AG04450 (cell line): Measurements from ENCODE around the gene RAD54L. TPM values are rescaled to one million over a fixed set of nuclear protein-coding genes. Genes with fewer than 3 reads are reported as not detected.
"Not testable (repeated sequence)": the region's sequence is repeated elsewhere in the genome, so short reads cannot be mapped to it uniquely, and the experiment has no call there.

Experiments
- CTCF ChIA-PET: fragments of 300-600, 350-600 bp; formaldehyde crosslinking; extraction: SDS; loops from one replicate; lab custom pipeline; 2022; ENCODE audit warnings: antibody characterized with exemption, inconsistent platforms; lab: Charles Lee
- POLR2A ChIA-PET: fragments of 350-600 bp; formaldehyde crosslinking; extraction: SDS; loops from one replicate; lab custom pipeline; 2021; ENCODE audit warnings: antibody characterized with exemption, inconsistent platforms; lab: Yijun Ruan, JAX
- DNase-seq: peaks from one replicate; pipeline ENCODE4 v3.0.0-alpha.2; 2011; ENCODE audit warnings: low read depth, low spot score
- H3K27ac ChIP-seq: one replicate; pipeline ENCODE4 v1.5.1; 2012; ENCODE audit warnings: low read depth, low read length, control low read depth
- H3K27me3 ChIP-seq: one replicate; pipeline ENCODE4 v1.6.0; 2012; ENCODE audit warnings: low read length; ENCODE audit not compliant: control insufficient read depth, insufficient read depth
- H3K4me3 ChIP-seq: 2 replicates; pipeline ENCODE4 v1.5.1; 2011; ENCODE audit warnings: mild to moderate bottlenecking, low read depth, low read length, control low read depth
- H3K9me3 ChIP-seq: 2 replicates; pipeline ENCODE4 v1.5.1; 2012; ENCODE audit warnings: low read length; ENCODE audit not compliant: control insufficient read depth, insufficient read depth
- polyA plus RNA-seq: library from polyadenylated mRNA; depleted of rRNA; stranded (reverse); fragments of >200 nt; gene quantifications from 2 replicates; pipeline ENCODE4 v1.2.3, GENCODE V29; 2011
- TF ChIP-seq, protein P1 (sequence below): IDR thresholded peaks from 2 replicates; pipeline ENCODE4 v1.5.1; 2011; ENCODE audit warnings: low read depth, low read length, control low read depth, inconsistent platforms

Gene RAD54L
- polyA plus RNA-seq, 1 experiment: 1.9 TPM

DNA sequence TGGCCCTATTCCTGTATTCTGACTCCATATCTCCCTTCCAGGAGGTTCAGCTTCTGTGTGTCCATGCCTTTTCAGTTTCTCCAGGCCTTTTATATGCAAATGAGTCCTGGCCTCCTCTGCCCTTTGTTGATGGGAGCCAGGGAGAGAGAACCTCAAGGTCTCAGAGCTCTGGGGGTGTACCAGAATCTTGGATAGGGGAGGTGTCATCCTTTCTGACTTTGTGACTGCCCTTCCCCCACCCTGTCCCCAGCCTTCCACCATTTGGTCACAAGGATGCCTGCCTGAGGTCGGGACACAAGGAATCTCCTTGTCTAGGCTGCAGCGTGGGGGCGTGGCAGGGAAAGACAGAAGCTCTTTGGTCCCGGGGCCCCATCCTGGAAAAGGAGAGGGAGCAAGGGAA is 25.8 kb upstream of the RAD54L start:
- H3K27me3 ChIP-seq: no peaks in the 10 kb centered on the region
- H3K4me3 ChIP-seq: no peak overlapping the region
- H3K27ac ChIP-seq: no peak overlapping the region
- no peaks in the 10 kb centered on the region for H3K9me3 ChIP-seq
- TF ChIP-seq, protein P1, sequence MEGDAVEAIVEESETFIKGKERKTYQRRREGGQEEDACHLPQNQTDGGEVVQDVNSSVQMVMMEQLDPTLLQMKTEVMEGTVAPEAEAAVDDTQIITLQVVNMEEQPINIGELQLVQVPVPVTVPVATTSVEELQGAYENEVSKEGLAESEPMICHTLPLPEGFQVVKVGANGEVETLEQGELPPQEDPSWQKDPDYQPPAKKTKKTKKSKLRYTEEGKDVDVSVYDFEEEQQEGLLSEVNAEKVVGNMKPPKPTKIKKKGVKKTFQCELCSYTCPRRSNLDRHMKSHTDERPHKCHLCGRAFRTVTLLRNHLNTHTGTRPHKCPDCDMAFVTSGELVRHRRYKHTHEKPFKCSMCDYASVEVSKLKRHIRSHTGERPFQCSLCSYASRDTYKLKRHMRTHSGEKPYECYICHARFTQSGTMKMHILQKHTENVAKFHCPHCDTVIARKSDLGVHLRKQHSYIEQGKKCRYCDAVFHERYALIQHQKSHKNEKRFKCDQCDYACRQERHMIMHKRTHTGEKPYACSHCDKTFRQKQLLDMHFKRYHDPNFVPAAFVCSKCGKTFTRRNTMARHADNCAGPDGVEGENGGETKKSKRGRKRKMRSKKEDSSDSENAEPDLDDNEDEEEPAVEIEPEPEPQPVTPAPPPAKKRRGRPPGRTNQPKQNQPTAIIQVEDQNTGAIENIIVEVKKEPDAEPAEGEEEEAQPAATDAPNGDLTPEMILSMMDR: no peak
- ChIA-PET CTCF (interaction anchor here (1.3 to 4.8 kb wide), 4 partner anchors 11 to 184 kb away, joined by 3 to 36 read pairs (median 4); no protein-coding TSS in a partner anchor), POLR2A (interaction anchor here (0.6 kb wide), 1 partner anchor 583 kb away, joined by 8 read pairs; no protein-coding TSS in a partner anchor)
- no peak for DNase-seq

DNA sequence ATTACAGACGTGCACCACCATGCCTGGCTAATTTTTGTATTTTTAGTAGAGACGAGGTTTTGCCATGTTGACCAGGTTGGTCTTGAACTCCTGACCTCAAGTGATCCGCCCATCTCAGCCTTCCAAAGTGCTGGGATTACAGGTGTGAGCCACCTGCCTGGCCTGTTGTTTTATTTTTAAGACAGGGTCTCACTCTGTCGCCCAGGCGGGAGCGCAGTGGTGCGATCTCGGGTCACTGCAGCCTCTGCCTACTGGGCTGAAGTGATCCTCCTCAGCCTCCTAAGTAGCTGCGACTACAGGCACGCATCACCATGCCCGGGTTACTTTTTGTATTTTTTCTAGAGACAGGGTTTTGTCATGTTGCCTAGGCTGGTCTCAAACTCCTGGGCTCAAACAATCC is 24.5 kb upstream of the RAD54L start:
- not testable (repeated sequence) for DNase-seq, H3K27ac ChIP-seq, H3K4me3 ChIP-seq, H3K27me3 ChIP-seq, H3K9me3 ChIP-seq
- ChIA-PET POLR2A (interaction anchor here (0.6 to 1.8 kb wide), 5 partner anchors 11 to 91 kb away, joined by 3 to 6 read pairs (median 4); partner anchors contain the start of genes PIK3R3 and RAD54L), CTCF (interaction anchor here (0.6 to 4.8 kb wide), 38 partner anchors 8 to 862 kb away, joined by 3 to 50 read pairs (median 5); partner anchors contain the start of genes LURAP1, POMGNT1 and RAD54L)

DNA sequence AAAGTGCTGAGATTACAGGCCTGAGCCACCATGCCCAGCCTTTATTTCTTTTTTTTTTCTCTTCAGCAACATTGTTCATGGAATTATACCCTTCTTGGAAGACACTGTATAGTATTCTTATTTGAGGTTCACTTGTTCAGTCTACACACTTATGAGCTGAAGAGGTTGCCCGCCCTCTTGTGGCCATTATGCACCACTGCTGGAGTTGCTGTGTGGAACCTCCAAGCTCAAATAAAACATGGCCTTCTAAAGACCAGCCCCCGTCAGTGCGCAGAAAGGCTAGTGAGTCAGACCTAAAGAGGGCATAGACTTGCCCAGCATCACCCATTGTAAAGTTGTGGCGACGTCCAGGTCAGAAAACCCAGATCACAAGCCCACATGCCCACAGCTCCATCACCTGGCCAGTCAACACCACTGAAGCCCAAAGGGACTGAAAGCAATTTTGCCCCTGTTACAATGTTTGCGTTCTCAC is 24.1 kb upstream of the RAD54L start:
- Histone ChIP-seq H3K9me3 (no peaks in the 10 kb centered on the region), H3K4me3 (no peak overlapping the region), H3K27me3 (no peaks in the 10 kb centered on the region), H3K27ac (no peak overlapping the region)
- CTCF ChIA-PET: interaction anchor here (0.6 to 4.8 kb wide), 49 partner anchors 8 to 1492 kb away, joined by 3 to 50 read pairs (median 4); partner anchors contain the start of genes LURAP1, MMACHC, POMGNT1 and RAD54L
- DNase-seq: peak; percentile 77
- POLR2A ChIA-PET: interaction anchor here (0.6 to 1.8 kb wide), 6 partner anchors 11 to 91 kb away, joined by 3 to 6 read pairs (median 4); partner anchors contain the start of genes LURAP1, PIK3R3 and RAD54L
- TF ChIP-seq, protein P1: peak; percentile 98

DNA sequence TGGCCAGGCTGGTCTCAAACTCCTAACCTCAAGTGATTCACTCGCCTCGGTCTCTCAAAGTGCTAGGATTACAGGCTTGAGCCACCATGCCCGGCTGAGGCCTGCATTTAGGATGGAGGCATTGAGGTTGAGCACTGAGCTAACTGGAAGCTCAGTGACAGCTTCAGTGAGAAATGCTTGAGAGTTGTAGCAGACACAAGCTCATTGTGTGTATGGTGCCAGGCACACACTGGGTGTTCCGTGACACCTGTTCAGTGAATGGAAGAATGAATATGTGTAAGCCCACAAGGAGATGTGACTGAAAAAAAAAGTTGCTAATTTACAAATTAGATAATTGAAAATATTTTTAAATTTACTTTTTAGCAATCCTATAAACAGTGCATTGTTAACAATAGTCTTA is 22.6 kb upstream of the RAD54L start:
- H3K9me3 ChIP-seq: no peaks in the 10 kb centered on the region
- TF ChIP-seq, protein P1: no peak
- DNase-seq: no peak
- no peak overlapping the region for H3K4me3 ChIP-seq
- ChIA-PET POLR2A (interaction anchor here (0.9 kb wide), 1 partner anchor 93 kb away, joined by 3 read pairs; the partner anchor contains the start of gene PIK3R3), CTCF (interaction anchor here (0.9 to 4.8 kb wide), 10 partner anchors 9 to 191 kb away, joined by 3 to 50 read pairs (median 11); partner anchors contain the start of gene RAD54L)
- H3K27ac ChIP-seq: no peak overlapping the region
- H3K27me3 ChIP-seq: no peaks in the 10 kb centered on the region

DNA sequence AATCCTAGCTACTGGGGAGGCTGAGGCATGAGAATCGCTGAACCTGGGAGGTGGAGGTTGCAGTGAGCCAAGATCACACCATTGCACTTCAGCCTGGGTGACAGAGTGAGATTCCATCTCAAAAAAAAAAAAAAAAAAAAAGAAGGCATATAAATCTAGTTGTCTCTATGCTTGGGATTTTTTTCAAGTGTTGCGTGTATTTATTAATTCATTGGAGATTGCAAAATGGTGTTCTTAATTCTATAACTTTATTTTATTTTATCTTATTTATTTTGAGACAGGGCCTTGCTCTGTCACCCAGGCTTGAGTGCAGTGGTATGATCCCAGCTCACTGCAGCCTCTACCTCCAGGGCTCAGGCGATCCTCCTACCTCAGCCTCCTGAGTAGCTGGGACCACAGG is 16.3 kb upstream of the RAD54L start:
- H3K27ac ChIP-seq, H3K9me3 ChIP-seq, POLR2A ChIA-PET, H3K4me3 ChIP-seq, H3K27me3 ChIP-seq, DNase-seq: not testable (repeated sequence)
- CTCF ChIA-PET: interaction anchor here (0.6 to 4.7 kb wide), 4 partner anchors 7 to 194 kb away, joined by 3 to 41 read pairs (median 4); no protein-coding TSS in a partner anchor

DNA sequence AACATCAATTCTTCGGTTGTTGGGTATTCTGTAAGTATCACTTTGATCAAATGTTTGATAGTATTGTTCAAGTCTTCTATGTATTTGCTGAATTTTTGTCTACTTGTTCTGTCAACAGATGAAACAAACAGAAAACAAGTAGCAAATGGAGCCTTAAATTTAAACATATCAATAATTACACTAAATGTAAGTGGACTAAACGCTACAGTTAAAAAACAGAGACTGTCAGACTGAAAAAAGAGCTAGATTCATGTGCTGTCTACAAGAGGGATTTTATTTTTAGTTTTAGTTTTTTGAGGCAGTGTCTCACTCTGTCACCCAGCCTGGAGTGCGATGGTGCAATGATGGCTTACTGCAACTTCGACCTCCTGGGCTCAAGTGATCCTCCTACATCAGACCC is 10.7 kb upstream of the RAD54L start:
- Histone ChIP-seq H3K27ac (no peak overlapping the region), H3K27me3 (no peaks in the 10 kb centered on the region), H3K4me3 (no peak overlapping the region), H3K9me3 (peaks cover 4% of the 10 kb centered on the region; the same call in 1 of the 2 replicates)
- CTCF ChIA-PET: no interaction called here
- no peak for DNase-seq
- POLR2A ChIA-PET: no interaction called here
- TF ChIP-seq, protein P1: no peak

DNA sequence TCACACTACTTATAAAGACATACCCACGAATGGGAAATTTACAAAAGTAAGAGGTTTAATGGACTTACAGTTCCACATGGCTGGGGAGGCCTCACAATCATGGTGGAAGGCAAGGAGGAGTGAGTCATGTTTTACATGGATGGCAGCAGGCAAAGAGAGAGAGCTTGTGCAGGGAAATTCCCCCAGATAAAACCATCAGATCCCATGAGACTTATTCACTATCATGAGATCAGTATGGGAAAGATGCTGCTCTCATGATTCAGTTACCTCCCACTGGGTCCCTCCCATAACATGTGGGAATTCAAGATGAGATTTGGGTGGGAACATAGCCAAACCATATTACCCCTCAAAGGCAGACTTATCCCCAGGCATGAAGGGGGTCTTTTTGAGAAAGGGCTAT is 8.7 kb upstream of the RAD54L start:
- H3K27ac ChIP-seq, H3K27me3 ChIP-seq, POLR2A ChIA-PET, H3K4me3 ChIP-seq, H3K9me3 ChIP-seq, DNase-seq, CTCF ChIA-PET: not testable (repeated sequence)

DNA sequence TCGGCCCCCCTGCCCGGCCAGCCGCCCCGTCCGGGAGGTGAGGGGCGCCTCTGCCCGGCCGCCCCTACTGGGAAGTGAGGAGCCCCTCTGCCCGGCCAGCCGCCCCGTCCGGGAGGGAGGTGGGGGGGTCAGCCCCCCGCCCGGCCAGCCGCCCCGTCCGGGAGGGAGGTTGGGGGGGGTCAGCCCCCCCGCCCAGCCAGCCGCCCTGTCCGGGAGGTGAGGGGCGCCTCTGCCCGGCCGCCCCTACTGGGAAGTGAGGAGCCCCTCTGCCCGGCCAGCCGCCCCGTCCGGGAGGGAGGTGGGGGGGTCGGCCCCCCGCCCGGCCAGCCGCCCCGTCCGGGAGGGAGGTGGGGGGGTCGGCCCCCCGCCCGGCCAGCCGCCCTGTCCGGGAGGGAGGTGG is 5.8 kb upstream of the RAD54L start:
- POLR2A ChIA-PET, DNase-seq, H3K4me3 ChIP-seq, H3K27ac ChIP-seq, H3K27me3 ChIP-seq, CTCF ChIA-PET, H3K9me3 ChIP-seq: not testable (repeated sequence)
